K562 (cell line): ENCODE data around the gene TRAF7. TPM values are rescaled to one million over a fixed set of nuclear protein-coding genes. Genes with fewer than 3 reads are reported as not detected.

Source experiments
- BCOR ChIP-seq: fragments of 450-650 bp; IDR thresholded peaks from 2 replicates; pipeline ENCODE4 v1.6.1; 2016
- ESRRA ChIP-seq: fragments of 450-650 bp; IDR thresholded peaks from 2 replicates; pipeline ENCODE4 v1.6.1; 2014; ENCODE audit warnings: low read depth, mild to moderate bottlenecking, moderate library complexity, borderline replicate concordance
- FOSL1 ChIP-seq: fragments of 200-800 bp; sonication (Bioruptor generic); conservative IDR thresholded peaks from 2 replicates; pipeline ENCODE4 v1.6.1; 2016; ENCODE audit warnings: missing genetic modification characterization, missing compliant biosample characterization
- HOXB6 ChIP-seq: fragments of 250-450 bp; sonication (Bioruptor Pico); IDR thresholded peaks from 2 replicates; pipeline ENCODE4 v1.5.1; 2022; ENCODE audit warnings: mild to moderate bottlenecking, borderline replicate concordance
- IFI16 ChIP-seq: fragments of 250-450 bp; sonication (Bioruptor Pico); IDR thresholded peaks from 2 replicates; pipeline ENCODE4 v2.1.2; 2022; ENCODE audit warnings: mild to moderate bottlenecking, inconsistent platforms
- MXI1 ChIP-seq: IDR thresholded peaks from 2 replicates; pipeline ENCODE4 v1.6.1; 2011; ENCODE audit warnings: low read depth, mild to moderate bottlenecking, improper control_type of control experiment, low read length
- PHTF2 ChIP-seq: fragments of 250-450 bp; sonication (Bioruptor Pico); IDR thresholded peaks from 2 replicates; pipeline ENCODE4 v1.5.0; 2021; ENCODE audit warnings: mild to moderate bottlenecking
- POLR2H ChIP-seq: IDR thresholded peaks from 2 replicates; pipeline ENCODE4 v1.6.1; 2016; ENCODE audit warnings: missing genetic modification characterization, low read depth, mild to moderate bottlenecking, control low read depth, missing compliant biosample characterization, moderate library complexity
- PTBP1 ChIP-seq: fragments of 200-400 bp; formaldehyde crosslinking; IDR thresholded peaks from 2 replicates; pipeline ENCODE4 v1.6.1; 2017; ENCODE audit warnings: low read depth, low read length
- SMARCA5 ChIP-seq: fragments of 450-650 bp; IDR thresholded peaks from 2 replicates; pipeline ENCODE4 v1.6.1; 2016
- SMARCC2 ChIP-seq: fragments of 450-650 bp; IDR thresholded peaks from 2 replicates; pipeline ENCODE4 v1.6.1; 2017; ENCODE audit warnings: antibody characterized with exemption, moderate library complexity, mild to moderate bottlenecking, low read depth
- SRSF7 ChIP-seq: fragments of 200-400 bp; formaldehyde crosslinking; optimal IDR thresholded peaks from 2 replicates; pipeline ENCODE3; 2017; ENCODE audit warnings: mild to moderate bottlenecking, low read depth, low read length
- ZNF134 ChIP-seq: fragments of 250-450 bp; sonication (Bioruptor Pico); conservative IDR thresholded peaks from 2 replicates; pipeline ENCODE4 v1.4.0; 2020
- ZNF445 ChIP-seq: fragments of 250-450 bp; sonication (Bioruptor Pico); IDR thresholded peaks from 2 replicates; pipeline ENCODE4 v1.4.0; 2020; ENCODE audit warnings: low read depth, mild to moderate bottlenecking, moderate library complexity
- ZNF589 ChIP-seq: fragments of 200-800 bp; sonication (Bioruptor generic); IDR thresholded peaks from 2 replicates; pipeline ENCODE4 v1.6.1; 2016; ENCODE audit warnings: low read depth, missing genetic modification characterization, missing compliant biosample characterization
- polyA plus RNA-seq, 8 experiments: library from polyadenylated mRNA; depleted of rRNA in 4 of 8; stranded (reverse) in 5 of 8; unstranded in 3 of 8; fragments of >200 nt; fragmentation: Nextera tagmentation in 2 of 8; fragmentation: Illumina TruSeq in 1 of 8; extraction: Ambion mirVana in 2 of 8; extraction: Trizol in 1 of 8; gene quantifications; 2 replicates each; pipeline versions ENCODE4 v1.2.1 to v1.2.3, GENCODE V29; 2011 to 2014; ENCODE audit warnings: inconsistent platforms in 1 of 8, missing spikeins in 1 of 8
- total RNA-seq, 7 experiments: library from RNA; depleted of rRNA in 6 of 7; stranded (reverse); fragments of >200 nt in 6 of 7; fragmentation: Illumina TruSeq in 2 of 7; extraction: Trizol in 2 of 7; gene quantifications; 2 replicates each; pipeline versions ENCODE4 v1.2.1 to v1.2.3, GENCODE V29; 2011 to 2021; ENCODE audit warnings: low replicate concordance in 1 of 7
- TF ChIP-seq, protein P1 (sequence below): fragments of 450-650 bp; IDR thresholded peaks from 2 replicates; pipeline ENCODE4 v1.7.1; 2018; ENCODE audit warnings: mild to moderate bottlenecking, low read depth; ENCODE audit not compliant: partially characterized antibody
- TF ChIP-seq, protein P2 (sequence below), 3 experiments: fragments of 200-800 bp in 1 of 3; fragments of 250-450 bp in 1 of 3; fragments of 450-650 bp in 1 of 3; sonication (Bioruptor Pico) in 1 of 3; sonication (Bioruptor generic) in 1 of 3; formaldehyde crosslinking in 1 of 3; IDR thresholded peaks; 2 replicates each; pipeline versions ENCODE4 v1.6.1 to v1.8.0; 2016 to 2022; ENCODE audit warnings: mild to moderate bottlenecking in 2 of 3, missing genetic modification characterization in 2 of 3, missing compliant biosample characterization in 1 of 3, moderate library complexity in 1 of 3
- TF ChIP-seq, protein P3 (sequence below): fragments of 450-650 bp; formaldehyde crosslinking; IDR thresholded peaks from 2 replicates; pipeline ENCODE4 v1.4.0; 2020; ENCODE audit warnings: mild to moderate bottlenecking, moderate library complexity
- TF ChIP-seq, protein P4 (sequence below): fragments of 250-450 bp; sonication (Bioruptor Pico); IDR thresholded peaks from 2 replicates; pipeline ENCODE4 v1.8.0; 2022; ENCODE audit warnings: inconsistent platforms

Gene TRAF7
- total and polyA plus RNA-seq, 9 of the 15 experiments (the other 6 are each of a cell fraction or from before 2014, with no cell fraction given): 1.1 to 113 (median 41.6) TPM

DNA sequence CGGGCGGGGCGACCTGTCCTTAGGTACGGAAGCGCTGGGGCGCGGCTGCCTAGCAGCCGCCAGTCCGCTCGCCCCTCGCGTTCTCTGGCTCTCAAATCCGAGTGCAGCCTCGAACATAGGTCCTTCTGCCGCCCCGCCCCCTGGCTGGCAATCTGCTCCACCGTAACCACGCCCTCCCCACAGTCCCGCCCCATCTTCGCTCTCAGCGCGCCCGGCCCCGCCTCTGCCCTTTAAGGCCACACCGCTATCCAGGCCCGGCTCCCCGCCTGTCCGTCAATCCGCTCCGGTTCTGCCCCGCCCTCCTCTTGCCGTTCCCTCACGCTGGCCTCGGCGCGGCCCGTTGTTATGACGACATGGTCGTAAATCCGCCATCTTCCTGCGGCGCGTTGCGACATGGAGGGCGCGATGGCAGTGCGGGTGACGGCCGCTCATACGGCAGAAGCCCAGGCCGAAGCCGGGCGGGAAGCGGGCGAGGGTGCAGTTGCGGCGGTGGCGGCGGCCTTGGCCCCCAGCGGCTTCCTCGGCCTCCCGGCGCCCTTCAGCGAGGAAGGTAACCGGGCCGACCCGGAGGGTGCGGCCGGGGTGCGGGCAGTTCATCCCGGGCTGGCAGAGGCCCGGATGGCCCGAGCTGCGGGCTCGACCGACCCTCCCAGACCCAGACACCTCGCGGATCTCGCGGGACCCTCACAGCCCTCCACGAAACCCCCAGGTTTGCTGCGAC, 67.8 kb downstream of the TRAF7 start, which contains the start of gene E4F1 (continued):
- TF ChIP-seq ZNF134 (CRISPR knock-in tag): no peak
- no peak for TF ChIP-seq PTBP1
- TF ChIP-seq PHTF2 (CRISPR knock-in tag): no peak
- no peak for TF ChIP-seq ZNF589
- TF ChIP-seq, protein P1, sequence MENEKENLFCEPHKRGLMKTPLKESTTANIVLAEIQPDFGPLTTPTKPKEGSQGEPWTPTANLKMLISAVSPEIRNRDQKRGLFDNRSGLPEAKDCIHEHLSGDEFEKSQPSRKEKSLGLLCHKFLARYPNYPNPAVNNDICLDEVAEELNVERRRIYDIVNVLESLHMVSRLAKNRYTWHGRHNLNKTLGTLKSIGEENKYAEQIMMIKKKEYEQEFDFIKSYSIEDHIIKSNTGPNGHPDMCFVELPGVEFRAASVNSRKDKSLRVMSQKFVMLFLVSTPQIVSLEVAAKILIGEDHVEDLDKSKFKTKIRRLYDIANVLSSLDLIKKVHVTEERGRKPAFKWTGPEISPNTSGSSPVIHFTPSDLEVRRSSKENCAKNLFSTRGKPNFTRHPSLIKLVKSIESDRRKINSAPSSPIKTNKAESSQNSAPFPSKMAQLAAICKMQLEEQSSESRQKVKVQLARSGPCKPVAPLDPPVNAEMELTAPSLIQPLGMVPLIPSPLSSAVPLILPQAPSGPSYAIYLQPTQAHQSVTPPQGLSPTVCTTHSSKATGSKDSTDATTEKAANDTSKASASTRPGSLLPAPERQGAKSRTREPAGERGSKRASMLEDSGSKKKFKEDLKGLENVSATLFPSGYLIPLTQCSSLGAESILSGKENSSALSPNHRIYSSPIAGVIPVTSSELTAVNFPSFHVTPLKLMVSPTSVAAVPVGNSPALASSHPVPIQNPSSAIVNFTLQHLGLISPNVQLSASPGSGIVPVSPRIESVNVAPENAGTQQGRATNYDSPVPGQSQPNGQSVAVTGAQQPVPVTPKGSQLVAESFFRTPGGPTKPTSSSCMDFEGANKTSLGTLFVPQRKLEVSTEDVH: peak; percentile 66
- TF ChIP-seq, protein P2, sequence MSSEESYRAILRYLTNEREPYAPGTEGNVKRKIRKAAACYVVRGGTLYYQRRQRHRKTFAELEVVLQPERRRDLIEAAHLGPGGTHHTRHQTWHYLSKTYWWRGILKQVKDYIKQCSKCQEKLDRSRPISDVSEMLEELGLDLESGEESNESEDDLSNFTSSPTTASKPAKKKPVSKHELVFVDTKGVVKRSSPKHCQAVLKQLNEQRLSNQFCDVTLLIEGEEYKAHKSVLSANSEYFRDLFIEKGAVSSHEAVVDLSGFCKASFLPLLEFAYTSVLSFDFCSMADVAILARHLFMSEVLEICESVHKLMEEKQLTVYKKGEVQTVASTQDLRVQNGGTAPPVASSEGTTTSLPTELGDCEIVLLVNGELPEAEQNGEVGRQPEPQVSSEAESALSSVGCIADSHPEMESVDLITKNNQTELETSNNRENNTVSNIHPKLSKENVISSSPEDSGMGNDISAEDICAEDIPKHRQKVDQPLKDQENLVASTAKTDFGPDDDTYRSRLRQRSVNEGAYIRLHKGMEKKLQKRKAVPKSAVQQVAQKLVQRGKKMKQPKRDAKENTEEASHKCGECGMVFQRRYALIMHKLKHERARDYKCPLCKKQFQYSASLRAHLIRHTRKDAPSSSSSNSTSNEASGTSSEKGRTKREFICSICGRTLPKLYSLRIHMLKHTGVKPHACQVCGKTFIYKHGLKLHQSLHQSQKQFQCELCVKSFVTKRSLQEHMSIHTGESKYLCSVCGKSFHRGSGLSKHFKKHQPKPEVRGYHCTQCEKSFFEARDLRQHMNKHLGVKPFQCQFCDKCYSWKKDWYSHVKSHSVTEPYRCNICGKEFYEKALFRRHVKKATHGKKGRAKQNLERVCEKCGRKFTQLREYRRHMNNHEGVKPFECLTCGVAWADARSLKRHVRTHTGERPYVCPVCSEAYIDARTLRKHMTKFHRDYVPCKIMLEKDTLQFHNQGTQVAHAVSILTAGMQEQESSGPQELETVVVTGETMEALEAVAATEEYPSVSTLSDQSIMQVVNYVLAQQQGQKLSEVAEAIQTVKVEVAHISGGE (CRISPR knock-in tag; IDR thresholded peaks at IDR 0.05): no peak
- no peak for TF ChIP-seq HOXB6 (CRISPR knock-in tag)
- TF ChIP-seq MXI1: peak; percentile 97
- TF ChIP-seq POLR2H: peak; percentile 84
- no peak for TF ChIP-seq ZNF445 (CRISPR knock-in tag)
- no peak for TF ChIP-seq IFI16 (CRISPR knock-in tag)
- TF ChIP-seq, protein P3, sequence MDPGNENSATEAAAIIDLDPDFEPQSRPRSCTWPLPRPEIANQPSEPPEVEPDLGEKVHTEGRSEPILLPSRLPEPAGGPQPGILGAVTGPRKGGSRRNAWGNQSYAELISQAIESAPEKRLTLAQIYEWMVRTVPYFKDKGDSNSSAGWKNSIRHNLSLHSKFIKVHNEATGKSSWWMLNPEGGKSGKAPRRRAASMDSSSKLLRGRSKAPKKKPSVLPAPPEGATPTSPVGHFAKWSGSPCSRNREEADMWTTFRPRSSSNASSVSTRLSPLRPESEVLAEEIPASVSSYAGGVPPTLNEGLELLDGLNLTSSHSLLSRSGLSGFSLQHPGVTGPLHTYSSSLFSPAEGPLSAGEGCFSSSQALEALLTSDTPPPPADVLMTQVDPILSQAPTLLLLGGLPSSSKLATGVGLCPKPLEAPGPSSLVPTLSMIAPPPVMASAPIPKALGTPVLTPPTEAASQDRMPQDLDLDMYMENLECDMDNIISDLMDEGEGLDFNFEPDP (CRISPR knock-in tag): no peak
- TF ChIP-seq BCOR: no peak
- TF ChIP-seq FOSL1: 0 out of 2 replicates have a peak, but pooled peaks have one; percentile 34
- TF ChIP-seq, protein P4, sequence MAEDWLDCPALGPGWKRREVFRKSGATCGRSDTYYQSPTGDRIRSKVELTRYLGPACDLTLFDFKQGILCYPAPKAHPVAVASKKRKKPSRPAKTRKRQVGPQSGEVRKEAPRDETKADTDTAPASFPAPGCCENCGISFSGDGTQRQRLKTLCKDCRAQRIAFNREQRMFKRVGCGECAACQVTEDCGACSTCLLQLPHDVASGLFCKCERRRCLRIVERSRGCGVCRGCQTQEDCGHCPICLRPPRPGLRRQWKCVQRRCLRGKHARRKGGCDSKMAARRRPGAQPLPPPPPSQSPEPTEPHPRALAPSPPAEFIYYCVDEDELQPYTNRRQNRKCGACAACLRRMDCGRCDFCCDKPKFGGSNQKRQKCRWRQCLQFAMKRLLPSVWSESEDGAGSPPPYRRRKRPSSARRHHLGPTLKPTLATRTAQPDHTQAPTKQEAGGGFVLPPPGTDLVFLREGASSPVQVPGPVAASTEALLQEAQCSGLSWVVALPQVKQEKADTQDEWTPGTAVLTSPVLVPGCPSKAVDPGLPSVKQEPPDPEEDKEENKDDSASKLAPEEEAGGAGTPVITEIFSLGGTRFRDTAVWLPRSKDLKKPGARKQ: no peak
- TF ChIP-seq SRSF7: no peak
- TF ChIP-seq SMARCA5: no peak
- no peak for TF ChIP-seq SMARCC2
- TF ChIP-seq ESRRA: no peak; the same call in 1 of the 2 replicates
